Tibial nerve (tissue), 4 donors: ENCODE measurements around the gene DOC2A. TPM values are rescaled to one million over a fixed set of nuclear protein-coding genes. Genes with fewer than 3 reads are reported as not detected.

Experiments used
- DNase-seq, 2 donors: peaks; one replicate each; pipeline ENCODE4 v3.0.0-alpha.2; 2019; ENCODE audit warnings: low spot score in 2 of 2
- H3K27ac ChIP-seq, 4 donors: fragments of 200-600 bp; sonication (generic) in 3 of 4; one replicate each; pipeline ENCODE4 v1.5.1; 2017 to 2019; ENCODE audit warnings: mild to moderate bottlenecking in 1 of 4
- H3K27me3 ChIP-seq, 2 donors: fragments of 200-600 bp; sonication (generic) in 1 of 2; one replicate each; pipeline versions ENCODE4 v1.5.1 to v1.6.0; 2017 to 2019
- H3K36me3 ChIP-seq, 3 donors: fragments of 200-600 bp; sonication (generic); one replicate each; pipeline ENCODE4 v1.5.1; 2018 to 2019
- H3K4me1 ChIP-seq, 4 donors: fragments of 200-600 bp; sonication (generic) in 3 of 4; one replicate each; pipeline ENCODE4 v1.5.1; 2017 to 2019
- H3K4me3 ChIP-seq, 4 donors: fragments of 200-600 bp; sonication (generic) in 3 of 4; one replicate each; pipeline ENCODE4 v1.5.1; 2017 to 2019; ENCODE audit warnings: mild to moderate bottlenecking in 1 of 4, moderate library complexity in 1 of 4
- H3K9me3 ChIP-seq, 4 donors: fragments of 200-600 bp; sonication (generic) in 3 of 4; one replicate each; pipeline ENCODE4 v1.5.1; 2017 to 2019
- EP300 ChIP-seq, 2 donors: sonication (generic); formaldehyde crosslinking; IDR thresholded peaks; one replicate each; pipeline ENCODE4 v1.6.1; 2017; ENCODE audit warnings: antibody characterized with exemption in 2 of 2, mild to moderate bottlenecking in 1 of 2
- POLR2A ChIP-seq, 2 donors: fragments of 450-650 bp; IDR thresholded peaks; one replicate each; pipeline ENCODE4 v1.6.1; 2017; ENCODE audit warnings: antibody characterized with exemption in 2 of 2, mild to moderate bottlenecking in 2 of 2, moderate library complexity in 2 of 2
- WGBS, 2 donors: methylation state at CpG; one replicate each; pipeline ENCODE4 v1.1.5; 2018; 5-methylcytosine and 5-hydroxymethylcytosine counted together
- total RNA-seq, 4 donors: library from RNA; depleted of rRNA; stranded (reverse); fragments of >200 nt; gene quantifications; one replicate each; pipeline ENCODE4 v1.1.0, GENCODE V29; 2016
- TF ChIP-seq, protein P1 (sequence below), 5 experiments: fragments of 200-600 bp in 3 of 5; fragments of 450-650 bp in 2 of 5; sonication (generic) in 3 of 5; IDR thresholded peaks; one replicate each; pipeline ENCODE4 v1.5.1; 2016 to 2019; ENCODE audit warnings: antibody characterized with exemption in 5 of 5, mild to moderate bottlenecking in 3 of 5, moderate library complexity in 2 of 5

Gene DOC2A
- total RNA-seq, 4 donors from 2014 or later: 0.44 to 4.2 (median 1.7) TPM

DNA sequence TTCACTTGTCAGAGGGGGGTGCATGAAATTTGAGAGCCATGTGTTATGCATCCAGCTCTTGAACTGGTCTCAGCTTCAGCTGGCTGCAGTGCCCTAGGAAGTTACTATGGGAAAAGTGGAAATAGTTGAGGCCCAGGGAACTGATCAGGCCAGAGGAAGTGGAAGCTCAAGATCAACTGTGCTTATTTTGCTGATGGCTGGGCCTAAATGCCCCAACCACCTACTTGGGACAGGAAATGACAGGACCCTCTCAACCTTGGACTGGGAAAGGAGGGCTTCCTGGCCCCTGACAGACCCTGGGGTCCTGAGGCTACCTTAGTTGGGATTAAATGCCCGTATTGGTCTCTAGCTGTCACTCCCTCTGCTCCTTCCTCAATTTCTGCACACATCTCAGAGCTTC is 38.3 kb downstream of the DOC2A start:
- no peak for DNase-seq
- Histone ChIP-seq H3K9me3 (no peaks in the 10 kb centered on the region), H3K27me3 (no peaks in the 10 kb centered on the region), H3K27ac (peak overlapping the region in 1 of 4 donors; percentile 71), H3K36me3 (peaks cover 0 to 44% (median 5%) of the 10 kb centered on the region in 3 donors), H3K4me1 (peaks cover 0 to 39% (median 21%) of the 10 kb centered on the region in 4 donors), H3K4me3 (no peak overlapping the region)
- WGBS, 2 donors: 85 to 91% methylated on average over 1 of the region's 1 CpG
- TF ChIP-seq POLR2A (IDR thresholded peaks at IDR 0.05) (no peak), EP300 (IDR thresholded peaks at IDR 0.05) (no peak)
- TF ChIP-seq, protein P1, sequence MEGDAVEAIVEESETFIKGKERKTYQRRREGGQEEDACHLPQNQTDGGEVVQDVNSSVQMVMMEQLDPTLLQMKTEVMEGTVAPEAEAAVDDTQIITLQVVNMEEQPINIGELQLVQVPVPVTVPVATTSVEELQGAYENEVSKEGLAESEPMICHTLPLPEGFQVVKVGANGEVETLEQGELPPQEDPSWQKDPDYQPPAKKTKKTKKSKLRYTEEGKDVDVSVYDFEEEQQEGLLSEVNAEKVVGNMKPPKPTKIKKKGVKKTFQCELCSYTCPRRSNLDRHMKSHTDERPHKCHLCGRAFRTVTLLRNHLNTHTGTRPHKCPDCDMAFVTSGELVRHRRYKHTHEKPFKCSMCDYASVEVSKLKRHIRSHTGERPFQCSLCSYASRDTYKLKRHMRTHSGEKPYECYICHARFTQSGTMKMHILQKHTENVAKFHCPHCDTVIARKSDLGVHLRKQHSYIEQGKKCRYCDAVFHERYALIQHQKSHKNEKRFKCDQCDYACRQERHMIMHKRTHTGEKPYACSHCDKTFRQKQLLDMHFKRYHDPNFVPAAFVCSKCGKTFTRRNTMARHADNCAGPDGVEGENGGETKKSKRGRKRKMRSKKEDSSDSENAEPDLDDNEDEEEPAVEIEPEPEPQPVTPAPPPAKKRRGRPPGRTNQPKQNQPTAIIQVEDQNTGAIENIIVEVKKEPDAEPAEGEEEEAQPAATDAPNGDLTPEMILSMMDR (IDR thresholded peaks at IDR 0.05): no peak

DNA sequence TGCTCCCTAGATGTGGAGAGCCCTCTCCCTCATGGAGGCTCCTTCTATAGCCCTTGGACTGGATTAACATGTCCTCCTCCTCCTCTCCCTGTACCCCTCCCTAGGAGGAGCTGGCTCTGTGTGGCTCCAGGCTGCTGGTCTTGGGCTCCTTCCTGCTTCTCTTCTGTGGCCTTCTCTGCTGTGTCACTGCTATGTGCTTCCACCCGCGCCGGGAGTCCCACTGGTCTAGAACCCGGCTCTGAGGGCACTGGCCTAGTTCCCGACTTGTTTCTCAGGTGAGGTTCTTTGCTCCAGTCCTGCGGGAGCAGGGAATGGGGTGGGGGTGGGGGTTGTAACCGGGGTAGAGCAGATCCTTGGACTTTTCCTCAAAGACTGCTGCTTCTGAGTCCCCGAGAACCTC is 39.5 kb downstream of the DOC2A start:
- WGBS, 2 donors: 83 to 87% methylated on average over 8 of the region's 8 CpGs
- TF ChIP-seq POLR2A (IDR thresholded peaks at IDR 0.05) (no peak), EP300 (IDR thresholded peaks at IDR 0.05) (no peak)
- TF ChIP-seq, protein P1 (IDR thresholded peaks at IDR 0.05): no peak
- no peak overlapping the region for H3K27ac ChIP-seq
- DNase-seq: no peak
- H3K27me3 ChIP-seq: no peaks in the 10 kb centered on the region
- peaks cover 0 to 47% (median 5%) of the 10 kb centered on the region in 3 donors for H3K36me3 ChIP-seq
- H3K4me1 ChIP-seq: peaks cover 0 to 27% (median 16%) of the 10 kb centered on the region in 4 donors
- no peak overlapping the region for H3K4me3 ChIP-seq
- H3K9me3 ChIP-seq: no peaks in the 10 kb centered on the region

DNA sequence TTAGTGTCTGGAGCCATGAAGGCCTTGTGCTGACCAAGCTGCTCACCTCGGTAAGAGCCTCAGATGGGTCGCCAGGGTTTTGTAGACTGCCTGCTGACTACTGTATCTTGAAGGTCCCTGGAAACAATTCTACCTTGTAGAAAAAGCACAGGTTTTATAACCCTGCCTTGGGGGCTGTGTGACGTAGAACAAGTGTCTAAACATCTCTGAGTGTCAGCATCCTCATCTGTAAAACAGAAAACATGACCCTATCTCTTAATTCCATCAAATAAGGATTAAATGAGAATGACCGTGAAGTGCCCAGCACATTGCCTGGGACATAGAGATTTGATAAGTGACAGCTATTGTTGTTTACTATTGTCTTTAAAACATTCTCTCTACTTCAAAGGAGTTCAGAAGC is 42.6 kb downstream of the DOC2A start:
- TF ChIP-seq, protein P1 (IDR thresholded peaks at IDR 0.05): no peak
- no peak for TF ChIP-seq EP300 (IDR thresholded peaks at IDR 0.05)
- no peak for TF ChIP-seq POLR2A (IDR thresholded peaks at IDR 0.05)
- H3K4me1 ChIP-seq: peaks cover 0 to 9% (median 0%) of the 10 kb centered on the region in 4 donors
- H3K27me3 ChIP-seq: no peaks in the 10 kb centered on the region
- no peak overlapping the region for H3K4me3 ChIP-seq
- H3K27ac ChIP-seq: no peak overlapping the region
- H3K9me3 ChIP-seq: no peaks in the 10 kb centered on the region
- WGBS, 2 donors: 88 to 89% methylated on average over 4 of the region's 4 CpGs
- DNase-seq: no peak
- peaks cover 0 to 62% (median 5%) of the 10 kb centered on the region in 3 donors for H3K36me3 ChIP-seq

DNA sequence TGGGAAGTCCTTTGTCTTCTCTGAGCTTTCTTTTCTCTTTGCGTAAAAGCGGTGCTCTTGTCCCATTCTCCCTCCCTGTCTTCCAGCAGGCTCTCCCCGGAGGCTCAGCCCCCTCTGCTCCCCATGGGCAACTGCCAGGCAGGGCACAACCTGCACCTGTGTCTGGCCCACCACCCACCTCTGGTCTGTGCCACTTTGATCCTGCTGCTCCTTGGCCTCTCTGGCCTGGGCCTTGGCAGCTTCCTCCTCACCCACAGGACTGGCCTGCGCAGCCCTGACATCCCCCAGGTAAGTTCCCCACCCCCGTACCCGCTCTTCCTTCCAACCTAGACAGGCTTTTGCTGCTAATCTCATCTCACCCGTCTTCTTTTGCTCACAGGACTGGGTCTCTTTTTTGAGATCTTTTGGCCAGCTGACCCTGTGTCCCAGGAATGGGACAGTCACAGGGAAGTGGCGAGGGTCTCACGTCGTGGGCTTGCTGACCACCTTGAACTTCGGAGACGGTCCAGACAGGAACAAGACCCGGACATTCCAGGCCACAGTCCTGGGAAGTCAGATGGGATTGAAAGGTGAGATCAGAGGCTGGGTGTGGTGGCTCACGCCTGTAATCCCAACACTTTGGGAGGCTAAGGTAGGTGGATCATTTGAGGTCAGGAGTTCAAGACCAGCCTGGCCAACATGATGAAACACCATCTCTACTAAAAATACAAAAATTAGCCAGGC is 47.6 kb downstream of the DOC2A start:
- Histone ChIP-seq H3K4me1 (peaks cover 0 to 18% (median 4%) of the 10 kb centered on the region in 4 donors), H3K36me3 (peaks cover 0 to 26% (median 0%) of the 10 kb centered on the region in 3 donors), H3K27me3 (no peaks in the 10 kb centered on the region), H3K9me3 (no peaks in the 10 kb centered on the region), H3K4me3 (peak overlapping the region in 3 of 4 donors; percentile 77 to 93 (median 85)), H3K27ac (peak overlapping the region in 3 of 4 donors; percentile 94 to 99 (median 98))
- no peak for DNase-seq
- TF ChIP-seq EP300 (IDR thresholded peaks at IDR 0.05) (no peak), POLR2A (IDR thresholded peaks at IDR 0.05) (no peak)
- TF ChIP-seq, protein P1 (IDR thresholded peaks at IDR 0.05): no peak
- WGBS, 2 donors: 83 to 84% methylated on average over 13 to 14 of the region's 14 CpGs

DNA sequence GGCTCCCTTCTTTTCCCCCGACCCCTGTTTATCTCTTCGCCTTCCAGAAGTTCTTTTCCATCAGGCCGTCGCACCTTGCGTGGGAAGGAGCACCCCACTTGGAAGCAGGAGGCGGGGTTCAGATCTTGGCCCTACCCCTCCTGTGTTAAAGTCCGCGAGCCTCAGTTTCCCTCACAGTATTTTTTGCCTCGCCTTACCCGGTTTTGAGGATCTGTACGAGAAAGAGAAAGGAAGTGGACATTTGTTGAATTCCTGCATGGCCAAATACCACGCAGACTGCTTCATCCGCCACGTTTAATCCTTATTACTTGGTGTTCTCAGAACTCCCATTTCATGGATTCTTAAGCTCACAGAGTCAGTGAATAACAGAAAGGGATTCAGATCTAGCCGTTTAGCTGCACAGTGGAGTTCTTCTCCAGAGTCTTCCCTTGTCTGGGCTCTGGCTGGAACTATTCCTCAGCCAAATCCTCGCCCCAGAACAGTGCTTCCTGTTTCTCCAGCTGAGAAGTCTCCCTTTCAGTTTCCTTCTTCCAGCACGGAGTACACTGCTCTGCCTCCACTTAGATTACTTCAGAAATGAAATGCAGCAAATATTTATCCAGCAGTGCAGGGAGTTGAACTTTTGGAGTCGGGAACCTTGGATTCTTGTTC is 48.4 kb downstream of the DOC2A start:
- H3K27me3 ChIP-seq: no peaks in the 10 kb centered on the region
- H3K36me3 ChIP-seq: peaks cover 0 to 19% (median 0%) of the 10 kb centered on the region in 3 donors
- no peaks in the 10 kb centered on the region for H3K9me3 ChIP-seq
- TF ChIP-seq, protein P1 (IDR thresholded peaks at IDR 0.05): no peak
- TF ChIP-seq POLR2A (IDR thresholded peaks at IDR 0.05): no peak
- TF ChIP-seq EP300 (IDR thresholded peaks at IDR 0.05): no peak
- peak overlapping the region; percentile 88 to 99 (median 96) for H3K27ac ChIP-seq
- peak overlapping the region; percentile 77 to 93 (median 84) for H3K4me3 ChIP-seq
- WGBS, 2 donors: 2 to 4% methylated on average over 18 of the region's 18 CpGs
- H3K4me1 ChIP-seq: peaks cover 0 to 18% (median 4%) of the 10 kb centered on the region in 4 donors
- DNase-seq: peak in 1 of 2 donors; percentile 20
